Sigmoid colon (tissue), 7 donors: ENCODE results near the gene NR6A1. TPM values are rescaled to one million over a fixed set of nuclear protein-coding genes. Genes with fewer than 3 reads are reported as not detected.

Experiments
- DNase-seq: peaks from one replicate; pipeline ENCODE4 v3.0.0-alpha.2; 2019
- H3K27ac ChIP-seq, 4 donors: fragments of 200-600 bp; sonication (generic); one replicate each; pipeline ENCODE4 v1.5.1; 2016 to 2019; ENCODE audit warnings: mild to moderate bottlenecking in 1 of 4
- H3K27me3 ChIP-seq, 3 donors: fragments of 200-600 bp; sonication (generic); one replicate each; pipeline ENCODE4 v1.5.1; 2019; ENCODE audit warnings: mild to moderate bottlenecking in 1 of 3
- H3K36me3 ChIP-seq, 4 donors: fragments of 200-600 bp; sonication (generic); one replicate each; pipeline ENCODE4 v1.5.1; 2016 to 2019
- H3K4me1 ChIP-seq, 4 donors: fragments of 200-600 bp; sonication (generic); one replicate each; pipeline ENCODE4 v1.5.1; 2017 to 2019
- H3K4me3 ChIP-seq, 4 donors: fragments of 200-600 bp; sonication (generic); one replicate each; pipeline ENCODE4 v1.5.1; 2017 to 2019; ENCODE audit warnings: mild to moderate bottlenecking in 2 of 4, moderate library complexity in 1 of 4
- H3K9me3 ChIP-seq, 4 donors: fragments of 200-600 bp in 3 of 4; sonication (generic) in 3 of 4; one replicate each; pipeline versions ENCODE4 v1.5.1 to v1.6.1; 2013 to 2019
- CTCF ChIP-seq, 4 experiments: fragments of 450-650 bp in 3 of 4; fragments of 200-600 bp in 1 of 4; IDR thresholded peaks; one replicate each; pipeline ENCODE4 v1.5.1; 2016 to 2019; ENCODE audit warnings: antibody characterized with exemption in 4 of 4, mild to moderate bottlenecking in 3 of 4, moderate library complexity in 2 of 4
- EP300 ChIP-seq, 4 donors: sonication (generic); formaldehyde crosslinking; IDR thresholded peaks; one replicate each; pipeline ENCODE4 v1.6.1; 2017; ENCODE audit warnings: antibody characterized with exemption in 4 of 4
- POLR2A ChIP-seq, 2 donors: fragments of 450-650 bp; IDR thresholded peaks; one replicate each; pipeline ENCODE4 v1.6.1; 2016; ENCODE audit warnings: antibody characterized with exemption in 2 of 2, mild to moderate bottlenecking in 2 of 2, moderate library complexity in 2 of 2
- POLR2AphosphoS5 ChIP-seq, 4 donors: sonication (generic); formaldehyde crosslinking; IDR thresholded peaks; one replicate each; pipeline ENCODE4 v1.6.1; 2017; ENCODE audit warnings: antibody characterized with exemption in 4 of 4
- WGBS, 2 donors: extraction: QIAGEN DNeasy Blood & Tissue Kit; methylation state at CpG; one replicate each; pipeline ENCODE4 v1.1.7; 2013; 5-methylcytosine and 5-hydroxymethylcytosine counted together
- intact Hi-C: fragments of 100-400 bp; cut with DNase I; formaldehyde crosslinking; loops from one replicate; pipeline ENCODE4 v1.15.1; 2023
- polyA plus RNA-seq, 3 donors: library from polyadenylated mRNA; stranded (reverse); fragments of 200-250 nt; gene quantifications; one replicate each; pipeline ENCODE4 v1.2.3, GENCODE V29; 2013
- total RNA-seq, 4 donors: library from RNA; depleted of rRNA; stranded (reverse); fragments of >200 nt; gene quantifications; one replicate each; pipeline ENCODE4 v1.1.0, GENCODE V29; 2016
- donor health status: healthy with polysubstance abuse.
- donor health status: Bipolar disorder and iron deficiency.
- donor health status: healthy.

NR6A1 gene
- total and polyA plus RNA-seq, 7 donors, result 0.60 to 3.0 (median 1.8) TPM

DNA sequence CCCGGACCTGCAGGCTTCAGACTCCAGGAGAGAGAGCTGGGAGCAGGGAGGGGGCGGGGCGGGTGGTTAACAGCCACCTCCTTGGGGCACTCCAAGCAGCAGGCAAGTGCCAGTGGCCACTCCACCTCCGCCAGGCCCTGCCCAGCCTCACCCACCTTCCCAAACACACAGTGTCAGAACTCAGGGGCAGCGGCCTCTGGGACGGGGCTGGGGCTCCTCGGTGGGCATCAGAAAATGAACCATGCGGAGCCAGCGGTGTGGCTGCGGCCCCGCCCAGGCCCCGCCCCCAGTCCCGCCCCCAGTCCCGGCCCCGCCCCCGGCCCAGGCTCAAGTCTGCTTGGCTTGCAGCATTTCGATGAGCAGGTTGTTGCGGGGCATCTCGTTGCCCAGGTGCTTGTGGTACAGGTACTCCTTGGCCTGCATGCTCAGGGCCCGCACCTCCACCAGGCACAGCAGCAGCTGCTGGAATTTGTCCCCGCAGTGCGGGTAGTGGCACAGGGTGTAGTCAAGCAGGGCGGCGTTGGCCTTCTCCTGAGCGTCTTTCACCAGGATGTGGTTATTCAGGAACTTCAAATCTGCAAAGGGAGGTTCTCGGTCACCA lies 288.6 kb downstream of the NR6A1 start:
- Histone ChIP-seq H3K4me3 (no peak overlapping the region), H3K27me3 (peaks cover 18 to 82% (median 50%) of the 10 kb centered on the region in 3 donors), H3K9me3 (no peaks in the 10 kb centered on the region), H3K4me1 (peaks cover 0 to 7% (median 6%) of the 10 kb centered on the region in 4 donors), H3K27ac (no peak overlapping the region), H3K36me3 (no peaks in the 10 kb centered on the region)
- intact Hi-C loops, result no loop called here
- WGBS, 2 donors, result 20 to 42% methylated on average over 26 of the region's 26 CpGs
- TF ChIP-seq CTCF (IDR thresholded peaks at IDR 0.05) (no peak), POLR2AphosphoS5 (IDR thresholded peaks at IDR 0.05) (no peak), EP300 (IDR thresholded peaks at IDR 0.05) (no peak), POLR2A (IDR thresholded peaks at IDR 0.05) (no peak)
- DNase-seq, result no peak

GRCh38 chr9:124481115-124481514 lies 290.0 kb downstream of the NR6A1 start:
- TF ChIP-seq EP300 (IDR thresholded peaks at IDR 0.05), result no peak
- no peak for TF ChIP-seq CTCF (IDR thresholded peaks at IDR 0.05)
- TF ChIP-seq POLR2A (IDR thresholded peaks at IDR 0.05), result no peak
- no peak for TF ChIP-seq POLR2AphosphoS5 (IDR thresholded peaks at IDR 0.05)
- H3K9me3 ChIP-seq, result no peaks in the 10 kb centered on the region
- H3K4me3 ChIP-seq, result no peak overlapping the region
- H3K4me1 ChIP-seq, result peaks cover 0 to 11% (median 10%) of the 10 kb centered on the region in 4 donors
- 55 to 68% methylated on average over 17 of the region's 17 CpGs for WGBS, 2 donors
- DNase-seq, result no peak
- H3K27me3 ChIP-seq, result peaks cover 21 to 82% (median 51%) of the 10 kb centered on the region in 3 donors
- intact Hi-C loops, result no loop called here
- no peaks in the 10 kb centered on the region for H3K36me3 ChIP-seq
- no peak overlapping the region for H3K27ac ChIP-seq

DNA sequence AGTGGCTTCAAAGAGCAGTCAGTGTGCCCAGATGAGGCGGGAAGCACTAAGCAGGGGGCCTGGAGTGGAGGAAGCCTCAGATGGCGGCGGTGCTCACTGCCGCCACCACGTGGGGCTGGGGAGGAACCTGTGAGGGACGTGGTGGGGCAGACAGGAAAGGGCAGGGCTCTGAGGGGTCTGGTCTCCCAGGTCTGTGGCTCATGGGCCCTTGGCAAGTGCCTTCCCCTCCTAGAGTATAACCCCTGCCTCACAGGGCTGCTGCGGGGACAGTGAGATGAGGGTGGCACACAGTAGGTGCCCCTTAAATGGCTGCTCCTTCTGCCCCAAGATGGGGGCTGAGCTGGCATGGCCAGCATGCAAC lies 290.5 kb downstream of the NR6A1 start:
- Histone ChIP-seq H3K9me3 (no peaks in the 10 kb centered on the region), H3K27ac (no peak overlapping the region), H3K27me3 (peaks cover 21 to 82% (median 53%) of the 10 kb centered on the region in 3 donors), H3K4me3 (no peak overlapping the region), H3K36me3 (no peaks in the 10 kb centered on the region), H3K4me1 (peaks cover 0 to 11% (median 10%) of the 10 kb centered on the region in 4 donors)
- TF ChIP-seq POLR2AphosphoS5 (IDR thresholded peaks at IDR 0.05) (no peak), EP300 (IDR thresholded peaks at IDR 0.05) (no peak), POLR2A (IDR thresholded peaks at IDR 0.05) (no peak), CTCF (IDR thresholded peaks at IDR 0.05) (no peak)
- intact Hi-C loops, result no loop called here
- DNase-seq, result no peak
- WGBS, 2 donors, result 11 to 22% methylated on average over 7 of the region's 7 CpGs

DNA sequence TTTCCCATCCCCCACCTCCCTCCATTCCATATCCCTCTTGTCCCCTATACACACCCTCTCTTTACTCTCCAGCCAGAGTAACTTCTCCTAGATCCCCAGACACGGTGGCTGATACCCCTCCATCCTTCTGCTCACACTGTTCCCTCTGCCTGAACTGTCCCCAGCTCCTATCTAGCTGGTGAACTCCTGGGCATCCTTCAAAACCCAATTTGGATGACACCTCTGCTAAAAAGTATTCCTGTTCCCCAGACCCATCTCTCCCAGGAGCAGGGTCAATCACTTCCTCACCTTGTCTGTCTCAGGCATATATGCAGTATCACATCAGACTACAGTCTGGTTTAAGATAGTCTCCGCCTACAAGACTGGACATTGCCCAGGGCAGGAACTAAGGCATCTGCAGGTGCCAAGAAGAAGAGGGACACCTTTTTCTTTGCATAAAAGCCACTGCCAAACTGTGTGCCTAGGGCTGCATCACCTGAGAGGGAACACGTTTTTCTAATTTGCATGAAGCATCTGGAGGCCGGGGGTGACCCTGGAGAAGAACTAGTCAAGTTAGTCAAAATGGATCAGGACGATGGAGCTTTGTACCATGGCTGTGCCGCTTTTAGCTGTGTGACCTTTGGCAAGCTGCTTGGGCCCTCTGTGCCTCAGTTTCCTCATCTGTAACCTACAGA lies 291.0 kb downstream of the NR6A1 start:
- Histone ChIP-seq H3K9me3 (no peaks in the 10 kb centered on the region), H3K36me3 (no peaks in the 10 kb centered on the region), H3K4me1 (peaks cover 0 to 11% (median 10%) of the 10 kb centered on the region in 4 donors), H3K27ac (no peak overlapping the region), H3K4me3 (no peak overlapping the region), H3K27me3 (peaks cover 21 to 82% (median 58%) of the 10 kb centered on the region in 3 donors)
- DNase-seq, result no peak
- intact Hi-C loops, result no loop called here
- TF ChIP-seq POLR2A (IDR thresholded peaks at IDR 0.05), result no peak
- TF ChIP-seq EP300 (IDR thresholded peaks at IDR 0.05), result no peak
- no peak for TF ChIP-seq POLR2AphosphoS5 (IDR thresholded peaks at IDR 0.05)
- no peak for TF ChIP-seq CTCF (IDR thresholded peaks at IDR 0.05)
- 37 to 74% methylated on average over 6 of the region's 6 CpGs for WGBS, 2 donors
